GM12875 (cell line): ENCODE measurements around the gene SEPTIN12.

Source experiments
- H3K4me3 ChIP-seq: one replicate; pipeline ENCODE4 v1.5.1; 2011; ENCODE audit warnings: low read depth, low read length, control low read depth
- CTCF ChIP-seq: IDR thresholded peaks from 2 replicates; pipeline ENCODE4 v1.5.1; 2011; ENCODE audit warnings: low read depth, mild to moderate bottlenecking, control low read depth, inconsistent platforms, low read length, moderate library complexity, borderline replicate concordance; ENCODE audit not compliant: insufficient read depth

SEPTIN12 gene

GRCh38 chr16:4787627-4788482, at the start of gene SEPTIN12:
Gene SEPTIN12 (minus strand): TSS chr16:4788345. CDS start chr16:4787645, 700 bp downstream.
- TF ChIP-seq CTCF: no peak
- H3K4me3 ChIP-seq: no peak within 1 kb of the TSS

- TF ChIP-seq CTCF: no peak
- H3K4me3 ChIP-seq: no peak overlapping the region
Measured at GRCh38 chr16:4836727-4837126, 48.6 kb upstream of the SEPTIN12 start.

DNA sequence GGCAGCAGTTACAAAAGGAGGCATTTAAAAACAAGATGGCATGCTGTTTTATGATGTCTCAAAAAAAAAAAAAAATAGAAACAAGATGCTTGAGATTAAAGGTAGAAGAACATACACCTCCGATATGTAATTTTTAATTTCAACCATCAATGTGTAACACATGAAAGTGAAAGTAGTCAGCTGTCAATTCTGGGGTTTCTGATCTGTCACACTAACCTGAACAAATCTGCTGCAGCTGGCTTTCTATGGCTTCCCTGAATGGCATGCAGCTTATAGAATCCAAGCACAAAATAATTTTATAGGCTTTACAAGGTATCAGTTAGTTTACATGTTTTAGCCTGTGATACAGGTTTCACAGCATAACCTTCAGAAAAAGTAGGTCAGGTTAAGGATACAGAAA, 45.4 kb upstream of the SEPTIN12 start:
- no peak for TF ChIP-seq CTCF

GRCh38 chr16:4832698-4833343, 44.7 kb upstream of the SEPTIN12 start:
- no peak for TF ChIP-seq CTCF
- H3K4me3 ChIP-seq: no peak overlapping the region

More for the DNA sequence above, 45.4 kb upstream of the SEPTIN12 start:
- no peak overlapping the region for H3K4me3 ChIP-seq

- H3K4me3 ChIP-seq: no peak overlapping the region
- TF ChIP-seq CTCF: no peak
Measured at GRCh38 chr16:4831616-4832015, 43.5 kb upstream of the SEPTIN12 start.

GRCh38 chr16:4830408-4830807, 42.3 kb upstream of the SEPTIN12 start:
- no peak for TF ChIP-seq CTCF
- H3K4me3 ChIP-seq: no peak overlapping the region
